GM21367 (cell line): ENCODE results near the gene CBARP.

Source experiments
- ATAC-seq: cut with Tn5 transposase; IDR thresholded peaks from one replicate; pipeline ENCODE4 v1.9.1; 2021; ENCODE audit not compliant: unreplicated experiment

The CBARP gene

DNA sequence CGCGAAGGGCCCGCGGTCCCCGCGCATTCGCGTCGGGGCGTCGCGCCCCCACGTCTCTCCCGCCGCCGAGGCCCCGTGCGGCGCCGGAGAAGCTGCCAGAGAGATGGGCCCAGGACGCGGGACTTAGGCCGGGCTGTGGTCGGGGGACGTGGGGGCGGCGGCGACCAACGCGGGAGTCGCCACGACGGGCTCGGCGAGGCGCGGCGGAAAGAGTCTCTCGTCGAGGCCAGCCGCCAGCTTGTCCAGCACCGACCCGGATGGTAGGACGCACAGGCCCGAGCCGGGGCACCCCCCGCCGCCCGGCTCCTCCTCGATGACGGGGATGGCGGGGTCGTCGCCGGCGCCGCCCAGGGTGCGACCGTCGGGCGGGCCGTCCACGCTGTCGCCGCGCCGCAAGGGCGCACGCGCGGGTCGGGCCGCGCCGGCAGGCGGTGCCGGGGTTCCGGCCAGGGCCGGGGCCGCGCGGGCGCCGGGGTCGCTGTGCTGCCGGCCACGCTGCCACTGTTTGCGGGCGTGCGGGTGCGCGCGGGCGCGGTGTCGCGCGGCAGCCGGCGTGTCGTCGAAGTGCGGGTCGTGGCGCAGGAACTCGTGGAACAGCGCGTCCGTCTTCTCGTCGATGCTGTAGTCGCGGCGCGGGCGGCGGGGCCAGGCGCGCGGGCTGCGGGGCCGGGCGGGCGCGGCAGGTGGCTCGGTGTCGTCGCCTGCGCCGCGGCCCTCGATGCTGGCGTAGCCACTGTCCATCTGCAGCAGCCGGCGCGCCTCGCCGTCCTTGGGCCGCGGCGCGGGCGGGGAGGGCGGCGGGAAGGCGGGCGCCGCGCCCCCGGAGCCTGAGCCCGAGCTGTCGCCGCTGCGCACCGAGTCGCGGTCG lies 8.5 kb downstream of the CBARP start:
- no peak for ATAC-seq

- ATAC-seq, result no peak
Observed at GRCh38 chr19:1228161-1228957, 9.4 kb downstream of the CBARP start.

- no peak for ATAC-seq
Observed at GRCh38 chr19:1227304-1228054, 10.3 kb downstream of the CBARP start.

GRCh38 chr19:1226522-1227303 lies 11.1 kb downstream of the CBARP start:
- ATAC-seq, result no peak

- no peak for ATAC-seq
Observed at GRCh38 chr19:1226227-1226518, 11.6 kb downstream of the CBARP start.

GRCh38 chr19:1225440-1226226 lies 12.2 kb downstream of the CBARP start:
- no peak for ATAC-seq

DNA sequence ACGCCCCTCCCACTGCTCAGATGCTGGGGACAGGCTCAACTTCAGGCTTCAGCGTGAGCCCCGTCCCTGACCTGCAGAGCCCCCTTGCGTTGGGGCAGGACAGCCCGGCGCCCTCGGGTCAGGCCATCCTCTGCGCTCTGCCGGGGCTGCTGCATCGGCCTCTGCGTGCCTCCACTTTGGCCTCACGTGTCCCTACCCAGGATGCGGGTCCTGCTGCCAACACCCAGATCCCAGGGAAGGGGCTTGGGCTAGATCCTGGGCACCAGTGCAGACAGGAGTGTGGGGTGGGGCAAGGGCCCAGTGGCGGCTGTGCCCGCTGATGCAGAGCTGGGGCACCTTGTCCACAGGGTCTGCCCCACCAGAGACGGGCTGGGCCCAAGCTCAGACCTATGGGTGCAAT lies 13.0 kb downstream of the CBARP start:
- no peak for ATAC-seq

GRCh38 chr19:1224047-1224825 lies 13.6 kb downstream of the CBARP start:
- no peak for ATAC-seq

GRCh38 chr19:1223018-1223855 lies 14.6 kb downstream of the CBARP start:
- ATAC-seq, result no peak

DNA sequence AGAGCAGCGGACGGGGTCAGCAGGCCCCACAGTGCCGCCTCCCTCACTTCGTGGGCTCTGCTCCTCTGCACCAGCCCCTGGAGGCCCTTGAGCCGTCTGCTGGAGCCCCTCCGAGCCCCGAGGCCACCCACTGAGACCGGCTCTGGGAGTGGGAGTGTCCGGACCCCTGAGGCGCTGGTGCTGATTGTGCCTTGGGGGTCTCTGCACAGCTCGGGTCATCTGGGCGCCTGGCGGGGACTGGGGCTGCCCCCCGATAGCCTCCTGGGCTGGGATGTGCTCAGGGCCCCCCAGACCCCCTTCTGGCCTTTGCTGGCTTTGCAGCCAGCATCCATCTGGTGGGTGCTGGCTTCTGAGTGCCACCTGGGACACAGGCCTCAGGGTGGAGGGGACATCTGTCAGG lies 15.4 kb downstream of the CBARP start:
- no peak for ATAC-seq

- no peak for ATAC-seq
Observed at GRCh38 chr19:1221904-1222255, 15.9 kb downstream of the CBARP start.

- no peak for ATAC-seq
Observed at GRCh38 chr19:1220976-1221903, 16.6 kb downstream of the CBARP start.

DNA sequence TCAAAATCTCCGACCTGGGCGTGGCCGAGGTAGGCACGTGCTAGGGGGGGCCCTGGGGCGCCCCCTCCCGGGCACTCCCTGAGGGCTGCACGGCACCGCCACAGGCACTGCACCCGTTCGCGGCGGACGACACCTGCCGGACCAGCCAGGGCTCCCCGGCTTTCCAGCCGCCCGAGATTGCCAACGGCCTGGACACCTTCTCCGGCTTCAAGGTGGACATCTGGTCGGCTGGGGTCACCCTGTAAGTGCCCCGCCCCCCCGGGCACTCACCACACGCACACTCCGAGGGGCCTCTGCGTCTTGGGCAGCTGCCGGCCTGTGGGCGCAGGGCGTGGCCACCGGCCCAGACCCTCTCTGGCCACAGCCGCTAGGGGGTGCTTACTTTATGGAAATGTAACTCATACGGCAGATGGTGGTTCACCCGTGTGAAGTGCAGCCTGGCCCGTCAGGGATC lies 17.3 kb downstream of the CBARP start:
- no peak for ATAC-seq

DNA sequence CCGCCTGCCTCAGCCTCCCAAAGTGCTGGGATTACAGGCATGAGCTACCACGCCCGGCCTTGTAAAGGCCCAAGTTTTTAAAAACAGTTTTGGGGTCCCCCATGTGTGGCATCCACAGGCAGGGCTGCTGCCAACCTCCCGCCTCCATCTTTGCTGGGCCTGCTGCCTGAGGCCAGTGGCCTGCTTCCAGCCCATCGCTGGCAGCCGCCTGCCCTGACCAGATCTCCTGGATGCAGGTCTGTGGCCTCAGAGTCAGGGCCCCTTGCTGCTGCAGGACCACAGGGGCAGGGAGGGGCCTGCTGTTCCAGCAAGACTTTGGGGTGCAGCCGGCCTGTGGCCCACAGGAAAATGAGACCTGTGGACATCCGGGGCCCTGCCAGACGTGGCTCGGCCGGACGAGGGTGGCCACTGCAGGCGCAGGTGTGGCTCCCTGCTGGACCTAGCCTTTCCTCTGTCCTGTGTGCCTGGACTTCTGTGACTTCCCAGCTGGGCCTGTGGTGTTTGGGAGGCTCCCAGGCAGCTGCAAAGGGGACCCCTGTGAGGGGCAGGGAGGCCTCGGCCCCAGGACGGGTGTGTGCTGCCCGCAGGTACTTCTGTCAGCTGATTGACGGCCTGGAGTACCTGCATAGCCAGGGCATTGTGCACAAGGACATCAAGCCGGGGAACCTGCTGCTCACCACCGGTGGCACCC lies 17.9 kb downstream of the CBARP start:
- ATAC-seq, result no peak

GRCh38 chr19:1218751-1219567 lies 18.8 kb downstream of the CBARP start:
- no peak for ATAC-seq

GRCh38 chr19:1217366-1217765 lies 20.4 kb downstream of the CBARP start:
- no peak for ATAC-seq
